HFF-Myc (cell line): ENCODE data around the gene P2RY4.
"Not testable (repeated sequence)": the region's sequence is repeated elsewhere in the genome, so short reads cannot be mapped to it uniquely, and the experiment has no call there.

Experiments used
- DNase-seq: peaks from one replicate; pipeline ENCODE4 v3.0.0-alpha.2; 2011; ENCODE audit warnings: low read depth; ENCODE audit errors: extremely low read depth
- H3K4me3 ChIP-seq: replicated peaks from 2 replicates; pipeline ENCODE4 v1.5.1; 2011; ENCODE audit warnings: low read depth, mild to moderate bottlenecking, control low read depth, low read length
- CTCF ChIP-seq: IDR thresholded peaks from 2 replicates; pipeline ENCODE4 v1.5.1; 2012; ENCODE audit warnings: mild to moderate bottlenecking, low read depth, low read length, control low read depth; ENCODE audit errors: missing control alignments

P2RY4 gene

GRCh38 chrX:70244881-70245280 lies 15.1 kb downstream of the P2RY4 start:
- no peak overlapping the region for H3K4me3 ChIP-seq
- TF ChIP-seq CTCF: no peak
- DNase-seq: no peak

GRCh38 chrX:70243601-70244000 lies 16.4 kb downstream of the P2RY4 start:
- DNase-seq, H3K4me3 ChIP-seq: not testable (repeated sequence)

GRCh38 chrX:70241501-70241900 lies 18.5 kb downstream of the P2RY4 start:
- DNase-seq: no peak
- TF ChIP-seq CTCF: no peak
- H3K4me3 ChIP-seq: no peak overlapping the region

GRCh38 chrX:70240751-70241150 lies 19.3 kb downstream of the P2RY4 start:
- no peak for DNase-seq
- TF ChIP-seq CTCF: no peak
- H3K4me3 ChIP-seq: no peak overlapping the region

- no peak for TF ChIP-seq CTCF
- DNase-seq: no peak
- H3K4me3 ChIP-seq: no peak within 1 kb of the TSS
Observed at GRCh38 chrX:70234355-70234754, 25.6 kb downstream of the P2RY4 start, which contains the start of gene AWAT1. TSS of gene AWAT1 (plus strand) at chrX:70234655. CDS start at chrX:70234696, 41 bp downstream.

- no peak for DNase-seq
- TF ChIP-seq CTCF: no peak
- H3K4me3 ChIP-seq: no peak overlapping the region
Observed at GRCh38 chrX:70231666-70232065, 28.3 kb downstream of the P2RY4 start.

- H3K4me3 ChIP-seq: no peak overlapping the region
- DNase-seq: no peak
- TF ChIP-seq CTCF: no peak
Observed at GRCh38 chrX:70226687-70227086, 33.3 kb downstream of the P2RY4 start.
